Endothelial cell (in vitro differentiated cells): ENCODE results near the gene ADPRHL1. TPM values are rescaled to one million over a fixed set of nuclear protein-coding genes. Genes with fewer than 3 reads are reported as not detected.

Source experiments
- DNase-seq: peaks from one replicate; pipeline ENCODE4 v3.0.0; 2021; ENCODE audit warnings: low spot score
- H3K27ac Mint-ChIP-seq: one replicate; pipeline ENCODE4 v1.8.0; 2021; ENCODE audit warnings: mixed read lengths, inconsistent platforms; ENCODE audit not compliant: unreplicated experiment
- H3K27me3 Mint-ChIP-seq: one replicate; pipeline ENCODE4 v1.8.0; 2021; ENCODE audit warnings: mild to moderate bottlenecking, moderate library complexity, mixed read lengths, inconsistent platforms; ENCODE audit not compliant: unreplicated experiment
- H3K36me3 Mint-ChIP-seq: one replicate; pipeline ENCODE4 v1.8.0; 2021; ENCODE audit warnings: mild to moderate bottlenecking, low read depth, mixed read lengths, inconsistent platforms; ENCODE audit not compliant: unreplicated experiment
- H3K4me1 Mint-ChIP-seq: one replicate; pipeline ENCODE4 v1.8.0; 2021; ENCODE audit warnings: mild to moderate bottlenecking, mixed read lengths, inconsistent platforms; ENCODE audit not compliant: unreplicated experiment
- H3K4me3 Mint-ChIP-seq: one replicate; pipeline ENCODE4 v1.8.0; 2021; ENCODE audit warnings: mild to moderate bottlenecking, mixed read lengths, inconsistent platforms; ENCODE audit not compliant: unreplicated experiment
- H3K9me3 Mint-ChIP-seq: one replicate; pipeline ENCODE4 v1.8.0; 2021; ENCODE audit warnings: mixed read lengths, inconsistent platforms; ENCODE audit not compliant: unreplicated experiment
- total RNA-seq: library from RNA; stranded (reverse); fragmentation: NEBNext Ultra II Directional; extraction: Animal tissue kit (Norgen Biotek cat#: 25700); gene quantifications from one replicate; pipeline ENCODE4 v1.2.1, GENCODE V29; 2021; ENCODE audit not compliant: unreplicated experiment
- TF ChIP-seq, protein P1 (sequence below): fragments of 200-600 bp; sonication (generic); IDR thresholded peaks from one replicate; pipeline ENCODE4 v1.5.0; 2021; ENCODE audit warnings: antibody characterized with exemption; ENCODE audit not compliant: unreplicated experiment

ADPRHL1 gene
- total RNA-seq, 1 donor from 2014 or later: 1.5 TPM

DNA sequence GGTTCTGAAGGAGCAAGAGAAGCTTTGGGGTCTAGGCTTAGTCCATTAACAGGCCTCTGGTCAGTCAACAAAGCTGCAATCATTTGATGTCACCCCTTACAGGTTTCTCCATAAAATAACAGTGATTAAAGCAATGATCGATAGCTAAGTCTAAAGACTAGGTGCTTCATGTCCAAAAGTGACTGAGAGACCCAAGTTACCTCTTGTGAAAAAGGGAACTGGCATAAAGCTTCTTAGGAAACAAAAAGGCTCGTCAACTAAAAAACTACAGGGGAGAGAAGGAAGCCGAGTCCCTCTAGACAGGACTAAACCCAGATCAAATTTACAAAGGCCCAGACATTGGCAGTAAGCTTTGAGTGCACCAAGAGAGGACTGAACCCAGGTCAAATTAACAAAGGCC lies 35.0 kb upstream of the ADPRHL1 start:
- peaks cover 9% of the 10 kb centered on the region for H3K36me3 Mint-ChIP-seq
- TF ChIP-seq, protein P1, sequence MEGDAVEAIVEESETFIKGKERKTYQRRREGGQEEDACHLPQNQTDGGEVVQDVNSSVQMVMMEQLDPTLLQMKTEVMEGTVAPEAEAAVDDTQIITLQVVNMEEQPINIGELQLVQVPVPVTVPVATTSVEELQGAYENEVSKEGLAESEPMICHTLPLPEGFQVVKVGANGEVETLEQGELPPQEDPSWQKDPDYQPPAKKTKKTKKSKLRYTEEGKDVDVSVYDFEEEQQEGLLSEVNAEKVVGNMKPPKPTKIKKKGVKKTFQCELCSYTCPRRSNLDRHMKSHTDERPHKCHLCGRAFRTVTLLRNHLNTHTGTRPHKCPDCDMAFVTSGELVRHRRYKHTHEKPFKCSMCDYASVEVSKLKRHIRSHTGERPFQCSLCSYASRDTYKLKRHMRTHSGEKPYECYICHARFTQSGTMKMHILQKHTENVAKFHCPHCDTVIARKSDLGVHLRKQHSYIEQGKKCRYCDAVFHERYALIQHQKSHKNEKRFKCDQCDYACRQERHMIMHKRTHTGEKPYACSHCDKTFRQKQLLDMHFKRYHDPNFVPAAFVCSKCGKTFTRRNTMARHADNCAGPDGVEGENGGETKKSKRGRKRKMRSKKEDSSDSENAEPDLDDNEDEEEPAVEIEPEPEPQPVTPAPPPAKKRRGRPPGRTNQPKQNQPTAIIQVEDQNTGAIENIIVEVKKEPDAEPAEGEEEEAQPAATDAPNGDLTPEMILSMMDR: no peak
- H3K4me3 Mint-ChIP-seq: peak overlapping the region; percentile 68
- H3K9me3 Mint-ChIP-seq: no peaks in the 10 kb centered on the region
- no peak overlapping the region for H3K27ac Mint-ChIP-seq
- peaks cover 21% of the 10 kb centered on the region for H3K4me1 Mint-ChIP-seq
- DNase-seq: no peak
- peaks cover 2% of the 10 kb centered on the region for H3K27me3 Mint-ChIP-seq

DNA sequence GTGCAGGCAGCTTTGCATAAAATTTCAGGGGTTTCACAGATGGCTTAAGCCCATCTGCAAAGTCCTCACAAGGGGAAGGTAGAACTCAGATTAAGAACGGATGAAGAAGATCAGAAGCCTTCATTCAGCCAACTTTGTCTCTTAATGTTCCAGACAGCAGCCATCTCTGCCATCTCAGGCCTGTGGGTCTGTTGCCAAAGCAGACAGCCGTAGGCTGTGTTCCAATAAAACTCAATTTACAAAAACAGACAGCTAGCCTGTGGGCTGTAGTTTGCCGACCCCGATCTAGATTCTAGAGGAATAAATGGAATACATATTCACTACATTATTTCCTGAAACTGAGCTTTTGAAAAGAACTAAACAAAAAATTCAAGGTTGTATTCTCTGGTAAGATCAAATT lies 33.4 kb upstream of the ADPRHL1 start:
- H3K27ac Mint-ChIP-seq: no peak overlapping the region
- H3K36me3 Mint-ChIP-seq: peaks cover 7% of the 10 kb centered on the region
- H3K4me1 Mint-ChIP-seq: peaks cover 17% of the 10 kb centered on the region

DNA sequence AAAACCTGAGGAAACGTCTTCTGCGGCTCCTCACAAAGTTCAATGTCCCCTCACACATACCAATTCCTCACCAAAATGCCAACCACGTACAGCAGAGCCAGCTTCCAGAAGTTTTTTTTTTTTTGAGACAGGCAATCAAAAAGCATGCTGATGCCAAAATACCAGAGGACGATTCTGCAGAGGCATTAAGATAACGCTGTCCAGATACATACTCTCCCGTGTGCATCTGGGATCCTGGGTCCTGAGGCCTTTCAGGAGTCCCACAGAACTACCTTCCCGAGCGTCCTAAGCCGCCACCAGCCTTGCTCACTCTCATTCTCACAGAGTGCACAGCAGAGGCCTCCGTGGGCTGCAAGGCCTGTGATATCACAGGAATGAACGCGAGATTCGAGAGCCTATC lies 32.3 kb upstream of the ADPRHL1 start:
- Mint-ChIP-seq H3K27ac (no peak overlapping the region), H3K9me3 (no peaks in the 10 kb centered on the region), H3K27me3 (no peaks in the 10 kb centered on the region), H3K4me3 (no peak overlapping the region), H3K4me1 (peaks cover 16% of the 10 kb centered on the region), H3K36me3 (peaks cover 5% of the 10 kb centered on the region)
- no peak for DNase-seq
- TF ChIP-seq, protein P1: no peak

More for the DNA sequence above, 33.4 kb upstream of the ADPRHL1 start:
- Mint-ChIP-seq H3K27me3 (peaks cover 1% of the 10 kb centered on the region), H3K4me3 (no peak overlapping the region), H3K9me3 (no peaks in the 10 kb centered on the region)
- TF ChIP-seq, protein P1: no peak
- DNase-seq: no peak

DNA sequence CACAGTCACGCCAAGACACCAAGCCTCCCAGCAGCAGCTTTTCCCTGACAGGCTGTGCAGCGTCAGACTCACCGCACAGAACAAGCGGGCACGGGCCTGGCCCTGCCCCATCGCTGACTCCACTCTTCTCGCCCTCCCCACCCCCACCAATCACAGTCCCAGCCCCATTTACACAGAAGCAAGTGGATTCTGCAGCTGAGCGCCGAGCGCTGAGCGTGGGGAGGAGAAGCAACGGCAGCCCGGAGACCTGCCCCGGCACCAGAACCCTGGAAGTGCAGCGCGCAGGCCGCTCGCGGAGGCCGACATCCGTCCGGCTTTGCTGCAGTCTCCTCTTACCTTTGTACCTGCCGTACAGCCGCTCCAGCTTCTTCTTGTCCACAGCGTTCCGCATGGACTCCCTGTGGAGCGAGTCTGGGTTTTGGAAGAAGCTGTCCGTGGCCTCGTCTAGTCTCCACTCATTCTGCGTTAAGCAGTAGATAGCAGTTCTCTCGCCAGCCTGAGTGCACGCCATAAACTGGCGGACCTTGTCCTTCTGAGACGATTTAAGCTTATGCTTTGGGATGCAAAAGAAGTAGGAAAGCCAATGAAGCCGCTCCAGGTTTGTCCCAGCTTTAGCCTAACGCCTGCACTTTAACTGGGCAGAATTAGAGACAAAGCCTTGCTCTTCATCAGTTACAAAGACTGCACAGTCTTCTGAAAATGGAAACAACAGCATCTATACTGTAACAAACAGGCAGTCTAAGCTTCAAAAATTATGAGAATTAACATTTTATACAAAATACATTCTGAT lies 30.4 kb upstream of the ADPRHL1 start:
- Mint-ChIP-seq H3K27me3 (peaks cover 1% of the 10 kb centered on the region), H3K36me3 (no peaks in the 10 kb centered on the region), H3K9me3 (no peaks in the 10 kb centered on the region), H3K4me3 (peak overlapping the region; percentile 50), H3K27ac (no peak overlapping the region), H3K4me1 (peaks cover 4% of the 10 kb centered on the region)
- no peak for DNase-seq
- TF ChIP-seq, protein P1: no peak

DNA sequence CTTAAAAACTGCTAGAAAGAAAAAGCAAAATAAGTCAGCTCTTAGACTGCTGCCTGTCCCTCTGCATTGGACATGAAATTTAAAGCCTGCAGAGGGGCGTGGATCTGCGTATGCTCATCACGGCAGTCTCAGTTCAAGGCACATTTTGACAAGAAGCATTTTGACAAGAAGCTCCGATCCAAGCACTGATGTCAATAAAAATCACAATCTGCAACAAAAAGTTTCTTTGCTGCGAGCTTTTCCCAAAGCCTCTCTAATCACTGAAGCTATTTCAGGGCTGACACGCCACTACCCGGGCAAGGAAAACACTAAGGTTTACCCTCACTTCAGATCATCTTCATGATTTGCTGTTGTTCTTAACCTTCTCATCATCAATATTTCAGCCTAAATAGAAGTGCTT lies 29.8 kb upstream of the ADPRHL1 start:
- Mint-ChIP-seq H3K36me3 (no peaks in the 10 kb centered on the region), H3K9me3 (no peaks in the 10 kb centered on the region), H3K4me3 (no peak overlapping the region), H3K27me3 (peaks cover 1% of the 10 kb centered on the region), H3K4me1 (no peaks in the 10 kb centered on the region), H3K27ac (no peak overlapping the region)
- no peak for DNase-seq
- TF ChIP-seq, protein P1: no peak
